ENCODE results near the gene DEAF1. TPM values are rescaled to one million over a fixed set of nuclear protein-coding genes. Genes with fewer than 3 reads are reported as not detected.

The DEAF1 gene
- total and polyA plus RNA-seq, 9 of the 15 experiments (the other 6 are each of a cell fraction or from before 2014, with no cell fraction given): 2.0 to 69.1 (median 26.8) TPM

DNA sequence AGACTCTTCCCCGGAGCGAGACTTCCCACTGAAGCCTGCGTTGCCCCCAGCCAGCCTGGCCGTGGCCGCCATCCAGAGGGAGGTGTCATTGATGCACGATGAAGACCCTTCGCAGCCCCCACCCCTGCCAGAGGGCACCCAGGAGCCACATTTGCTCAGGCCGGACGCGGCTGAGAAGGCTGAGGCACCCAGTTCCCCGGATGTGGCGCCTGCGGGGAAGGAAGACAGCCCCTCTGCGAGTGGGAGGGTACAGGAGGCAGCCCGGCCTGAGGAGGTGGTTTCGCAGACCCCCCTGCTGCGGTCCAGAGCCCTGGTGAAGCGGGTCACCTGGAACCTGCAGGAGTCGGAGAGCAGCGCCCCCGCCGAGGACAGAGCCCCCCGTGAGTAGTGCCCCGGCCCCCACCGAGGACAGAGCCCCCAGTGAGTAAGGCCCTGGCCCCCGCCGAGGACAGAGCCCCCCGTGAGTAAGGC is 85.6 kb downstream of the DEAF1 start:
- CTCF ChIA-PET (ENCODE audit: low intra/inter-chr PET ratio): no interaction called here
- in situ Hi-C loops (cut with MboI): no loop called here

More for the DNA sequence above, 85.6 kb downstream of the DEAF1 start:
- Histone ChIP-seq H3K79me2 (ENCODE audit: control insufficient read depth, insufficient read depth, low read length) (peaks cover 6% of the 10 kb centered on the region; the same call in 1 of the 3 replicates), H3K27ac (ENCODE audit: extremely low read depth, low read depth, low read length) (no peak overlapping the region), H3K9me3 (replicated peaks; ENCODE audit: control insufficient read depth, insufficient read depth, low read depth, low read length) (no peaks in the 10 kb centered on the region), H3K9ac (ENCODE audit: insufficient read depth in 1 of 2, low read depth in 2 of 2, low read length in 2 of 2) (no peak overlapping the region), H3K9me1 (ENCODE audit: control insufficient read depth, insufficient read depth, low read length) (no peaks in the 10 kb centered on the region), H3K4me1 (replicated peaks in 1 of 2; ENCODE audit: control insufficient read depth in 2 of 2, insufficient read depth in 2 of 2, low read length in 2 of 2) (peaks cover 0 to 55% of the 10 kb centered on the region in 2 experiments; a peak in 4 of 5 replicates), H4K20me1 (replicated peaks; ENCODE audit: control insufficient read depth, insufficient read depth, low read length) (peaks cover 17% of the 10 kb centered on the region), H3K36me3 (ENCODE audit: control insufficient read depth, insufficient read depth, low read length) (peaks cover 98% of the 10 kb centered on the region), H3K27me3 (ENCODE audit: control insufficient read depth in 2 of 2, insufficient read depth in 2 of 2, low read length in 2 of 2) (no peaks in the 10 kb centered on the region), H2AFZ (ENCODE audit: low read depth, low read length) (no peak overlapping the region), H3K4me3 (no peak overlapping the region), H3K4me2 (ENCODE audit: insufficient read depth, low read length) (no peak overlapping the region)
- POLR2A ChIA-PET: interaction anchor here (0.9 kb wide), 1 partner anchor 28 kb away, joined by 3 read pairs; no protein-coding TSS in a partner anchor
- intact Hi-C loops (cut with micrococcal nuclease): no loop called here
- 93% methylated on average over 18 of the region's 28 CpGs for WGBS (ENCODE audit: insufficient coverage, low coverage, missing lambda C conversion rate)
- TF ChIP-seq HMBOX1 (IDR thresholded peaks at IDR 0.05): no peak
- TF ChIP-seq POLR2G (IDR thresholded peaks at IDR 0.05; ENCODE audit: low read depth, low read length): 0 out of 2 replicates have a peak, but pooled peaks have one; percentile 11
- no peak for TF ChIP-seq BRD4 (IDR thresholded peaks at IDR 0.05)
- no peak for TF ChIP-seq MAFF (IDR thresholded peaks at IDR 0.05; ENCODE audit: low read length)
- no peak for TF ChIP-seq SRSF3 (IDR thresholded peaks at IDR 0.05; ENCODE audit: insufficient read depth, low read length)
- TF ChIP-seq ZNF354B (CRISPR knock-in tag; IDR thresholded peaks at IDR 0.05): no peak
- FAIRE-seq: no peak
- ATAC-seq: no peak
- no peak for DNase-seq (ENCODE audit: extremely low read depth in 1 of 4, low spot score in 3 of 4)
- no TSS peak for BruUV-seq (replicated peaks)
